H1 (cell line): ENCODE data around the gene PRSS2. TPM values are rescaled to one million over a fixed set of nuclear protein-coding genes. Genes with fewer than 3 reads are reported as not detected.

Source experiments
- CTCF ChIA-PET: fragments of 300-600 bp; sonication (Branson Sonifier 250); formaldehyde crosslinking; loops from one replicate; lab custom pipeline; 2021; ENCODE audit not compliant: partially characterized antibody; lab: Charles Lee
- POLR2A ChIA-PET: fragments of 300-600 bp; sonication (Branson Sonifier 250); formaldehyde crosslinking; loops from one replicate; lab custom pipeline; 2021; ENCODE audit warnings: inconsistent platforms; ENCODE audit not compliant: partially characterized antibody; lab: Charles Lee
- DNase-seq, 2 experiments: peaks; one replicate each; pipeline versions ENCODE4 v3.0.0 to v3.0.0-alpha.2; 2010 to 2022; ENCODE audit warnings: low spot score in 2 of 2, low read depth in 1 of 2, mixed read lengths in 1 of 2
- FAIRE-seq: peaks from 2 replicates; lab custom pipeline; 2011; peaks lifted over from hg19 to GRCh38; lab: Jason Lieb, UNC
- H2AFZ ChIP-seq: 2 replicates; pipeline ENCODE4 v1.8.1; 2012; ENCODE audit warnings: low read length, inconsistent platforms
- H2AK5ac ChIP-seq: 2 replicates; pipeline ENCODE4 v1.6.1; 2013; ENCODE audit warnings: low read depth, low read length
- H2BK120ac ChIP-seq: replicated peaks from 2 replicates; pipeline ENCODE3; 2013; ENCODE audit warnings: low read depth, low read length, inconsistent platforms
- H2BK12ac ChIP-seq: 2 replicates; pipeline ENCODE4 v1.6.1; 2013; ENCODE audit warnings: low read depth, low read length
- H2BK15ac ChIP-seq: 2 replicates; pipeline ENCODE4 v1.6.1; 2013; ENCODE audit warnings: low read length
- H2BK20ac ChIP-seq: 2 replicates; pipeline ENCODE4 v1.6.1; 2013; ENCODE audit warnings: low read length
- H2BK5ac ChIP-seq: 2 replicates; pipeline ENCODE4 v1.6.1; 2013; ENCODE audit warnings: low read depth, low read length
- H3K14ac ChIP-seq: 2 replicates; pipeline ENCODE4 v1.6.1; 2013; ENCODE audit warnings: inconsistent platforms; ENCODE audit not compliant: insufficient read length
- H3K18ac ChIP-seq: 2 replicates; pipeline ENCODE4 v1.6.1; 2013; ENCODE audit warnings: low read length; ENCODE audit errors: extremely low read depth
- H3K23ac ChIP-seq: 2 replicates; pipeline ENCODE4 v1.6.1; 2013; ENCODE audit warnings: inconsistent platforms; ENCODE audit not compliant: insufficient read length
- H3K23me2 ChIP-seq: 2 replicates; pipeline ENCODE4 v1.6.1; 2013; ENCODE audit warnings: low read depth, low read length
- H3K27ac ChIP-seq: 2 replicates; pipeline ENCODE4 v1.6.1; 2011; ENCODE audit warnings: low read depth, low read length, inconsistent platforms
- H3K27me3 ChIP-seq, 4 experiments: replicated peaks in 1 of 4; 1 replicate in 1 of 4; 2 replicates in 3 of 4; pipeline versions ENCODE4 v1.6.1 to v1.8.1; 2011 to 2013; ENCODE audit warnings: low read length in 3 of 4, mild to moderate bottlenecking in 3 of 4, inconsistent platforms in 2 of 4, mixed read lengths in 2 of 4, moderate library complexity in 1 of 4; ENCODE audit not compliant: control insufficient read depth in 3 of 4, insufficient read depth in 3 of 4; ENCODE audit errors: extremely low read depth in 1 of 4
- H3K36me3 ChIP-seq, 4 experiments: 2 replicates each; pipeline versions ENCODE4 v1.6.1 to v1.8.1; 2011 to 2013; ENCODE audit warnings: mild to moderate bottlenecking in 4 of 4, low read length in 3 of 4, moderate library complexity in 2 of 4, control low read depth in 1 of 4, inconsistent platforms in 1 of 4; ENCODE audit not compliant: insufficient read depth in 4 of 4, control insufficient read depth in 2 of 4
- H3K4ac ChIP-seq: replicated peaks from 2 replicates; pipeline ENCODE3; 2013; ENCODE audit warnings: low read length, low read depth, mixed read lengths, inconsistent platforms; ENCODE audit not compliant: insufficient read length
- H3K4me1 ChIP-seq, 4 experiments: replicated peaks in 1 of 4; 1 replicate in 1 of 4; 2 replicates in 3 of 4; pipeline versions ENCODE4 v1.6.1 to v1.8.1; 2011 to 2013; ENCODE audit warnings: low read length in 3 of 4, inconsistent platforms in 2 of 4, mixed read lengths in 1 of 4; ENCODE audit not compliant: insufficient read depth in 4 of 4, control insufficient read depth in 3 of 4
- H3K4me2 ChIP-seq, 2 experiments: 2 replicates each; pipeline versions ENCODE4 v1.6.1 to v1.8.1; 2011 to 2013; ENCODE audit warnings: low read depth in 2 of 2, low read length in 2 of 2, control low read depth in 1 of 2, inconsistent platforms in 1 of 2, mild to moderate bottlenecking in 1 of 2; ENCODE audit not compliant: insufficient read depth in 1 of 2
- H3K4me3 ChIP-seq, 4 experiments: fragments of 200-600, 300-600 bp in 1 of 4; sonication (generic), shearing (Covaris generic), sonication (Bioruptor Twin) in 1 of 4; 2 replicates each; pipeline versions ENCODE4 v1.5.1 to v1.8.1; 2011 to 2016; ENCODE audit warnings: low read length in 4 of 4, low read depth in 3 of 4, control low read depth in 2 of 4, inconsistent platforms in 2 of 4, mild to moderate bottlenecking in 2 of 4, mixed read lengths in 1 of 4, moderate library complexity in 1 of 4; ENCODE audit not compliant: insufficient read depth in 2 of 4; ENCODE audit errors: extremely low read depth in 1 of 4
- H3K56ac ChIP-seq: replicated peaks from 2 replicates; pipeline ENCODE3; 2013; ENCODE audit warnings: low read depth, mild to moderate bottlenecking, mixed read lengths, low read length, inconsistent platforms; ENCODE audit not compliant: insufficient read length
- H3K79me1 ChIP-seq: 2 replicates; pipeline ENCODE4 v1.6.1; 2013; ENCODE audit warnings: low read depth, low read length, control low read depth
- H3K79me2 ChIP-seq, 2 experiments: 2 replicates each; pipeline versions ENCODE4 v1.6.1 to v1.8.1; 2012 to 2013; ENCODE audit warnings: low read length in 2 of 2, mild to moderate bottlenecking in 2 of 2, inconsistent platforms in 1 of 2; ENCODE audit not compliant: insufficient read depth in 2 of 2, control insufficient read depth in 1 of 2
- H3K9ac ChIP-seq, 4 experiments: replicated peaks in 1 of 4; 1 replicate in 1 of 4; 2 replicates in 3 of 4; pipeline versions ENCODE4 v1.6.1 to v1.8.1; 2011 to 2013; ENCODE audit warnings: low read depth in 3 of 4, low read length in 3 of 4, control low read depth in 2 of 4, mild to moderate bottlenecking in 2 of 4, moderate library complexity in 2 of 4, inconsistent platforms in 1 of 4; ENCODE audit errors: extremely low read depth in 1 of 4
- H3K9me3 ChIP-seq, 2 experiments: 2 replicates each; pipeline versions ENCODE4 v1.6.1 to v1.8.1; 2012 to 2013; ENCODE audit warnings: mild to moderate bottlenecking in 2 of 2, moderate library complexity in 2 of 2, control low read depth in 1 of 2, inconsistent platforms in 1 of 2, low read depth in 1 of 2, low read length in 1 of 2, mixed read lengths in 1 of 2; ENCODE audit not compliant: insufficient read depth in 2 of 2
- H4K20me1 ChIP-seq, 2 experiments: replicated peaks in 1 of 2; 2 replicates each; pipeline versions ENCODE3 to v1.8.1; 2011 to 2013; ENCODE audit warnings: inconsistent platforms in 2 of 2, low read length in 2 of 2, mild to moderate bottlenecking in 1 of 2; ENCODE audit not compliant: insufficient read depth in 2 of 2, control insufficient read depth in 1 of 2
- H4K5ac ChIP-seq: 2 replicates; pipeline ENCODE4 v1.6.1; 2013; ENCODE audit warnings: low read length, low read depth, mixed read lengths, inconsistent platforms; ENCODE audit not compliant: insufficient read length
- H4K8ac ChIP-seq: 2 replicates; pipeline ENCODE4 v1.8.0; 2013; ENCODE audit warnings: mild to moderate bottlenecking, moderate library complexity, low read length, inconsistent platforms; ENCODE audit not compliant: insufficient read depth; ENCODE audit errors: extremely low read depth
- H4K91ac ChIP-seq: replicated peaks from 2 replicates; pipeline ENCODE3; 2013; ENCODE audit warnings: low read length, mixed read lengths, inconsistent platforms; ENCODE audit not compliant: insufficient read length
- ASH2L ChIP-seq: fragments of 200-600, 300-600 bp; sonication (generic); IDR thresholded peaks from one replicate; pipeline ENCODE4 v1.7.1; 2017; ENCODE audit warnings: low read length
- CBX5 ChIP-seq: fragments of 300-800, 300-1000 bp; sonication (generic); IDR thresholded peaks from 2 replicates; pipeline ENCODE4 v1.7.1; 2016; ENCODE audit warnings: antibody characterized with exemption, low read length, low read depth
- CBX8 ChIP-seq: fragments of 300-800, 300-1000 bp; sonication (generic); IDR thresholded peaks from 2 replicates; pipeline ENCODE4 v1.7.1; 2016; ENCODE audit warnings: low read depth, low read length, borderline replicate concordance
- GTF2F1 ChIP-seq: IDR thresholded peaks from 2 replicates; pipeline ENCODE4 v1.6.1; 2012; ENCODE audit warnings: low read depth, low read length, improper control_type of control experiment, borderline replicate concordance
- HDAC2 ChIP-seq, 2 experiments: fragments of 300-600 bp in 1 of 2; sonication (generic) in 1 of 2; IDR thresholded peaks; 2 replicates each; pipeline ENCODE4 v1.6.1; 2011 to 2012; ENCODE audit warnings: low read depth in 2 of 2, low read length in 2 of 2, mild to moderate bottlenecking in 2 of 2, moderate library complexity in 2 of 2, borderline replicate concordance in 1 of 2, inconsistent platforms in 1 of 2
- HDAC6 ChIP-seq: IDR thresholded peaks from one replicate; pipeline ENCODE4 v1.7.1; 2012; ENCODE audit warnings: low read depth, mild to moderate bottlenecking, inconsistent platforms, low read length, moderate library complexity
- POLR2A ChIP-seq, 2 experiments: IDR thresholded peaks; 1 replicate in 1 of 2; 2 replicates in 1 of 2; pipeline ENCODE4 v1.6.1; 2011; ENCODE audit warnings: low read depth in 2 of 2, low read length in 2 of 2, mild to moderate bottlenecking in 2 of 2; ENCODE audit errors: control extremely low read depth in 1 of 2
- POLR2AphosphoS5 ChIP-seq: IDR thresholded peaks from 2 replicates; pipeline ENCODE4 v1.6.1; 2011; ENCODE audit warnings: low read depth, low read length
- POU5F1 ChIP-seq: IDR thresholded peaks from 2 replicates; pipeline ENCODE4 v1.6.1; 2011; ENCODE audit warnings: low read depth, mild to moderate bottlenecking, low read length, moderate library complexity
- SRF ChIP-seq: IDR thresholded peaks from 2 replicates; pipeline ENCODE4 v1.6.1; 2011; ENCODE audit warnings: mild to moderate bottlenecking, low read depth, low read length, moderate library complexity
- WGBS, 2 experiments: shearing (Covaris generic) in 1 of 2; methylation state at CpG; one replicate each; pipeline versions ENCODE4 v1.1.6 to v1.1.7; 2013 to 2015; ENCODE audit warnings: low lambda C conversion rate in 2 of 2, mixed read lengths in 2 of 2, inconsistent platforms in 1 of 2, low coverage in 1 of 2, missing lambda C conversion rate in 1 of 2; ENCODE audit not compliant: insufficient replicate concordance in 2 of 2, insufficient coverage in 1 of 2, insufficient read length in 1 of 2; ENCODE audit errors: extremely low coverage in 1 of 2, missing lambda C conversion rate in 1 of 2; 5-methylcytosine and 5-hydroxymethylcytosine counted together
- long read RNA-seq, 2 experiments: library from RNA in 1 of 2; library from capped mRNA in 1 of 2; stranded (forward); transcript quantifications; one replicate each; pipeline ENCODE4 v2.0.0, GENCODE V29; 2021; ENCODE audit warnings: inconsistent platforms in 1 of 2
- polyA minus RNA-seq, 3 experiments: library from RNA; depleted of rRNA, polyadenylated mRNA; stranded (reverse); fragments of >200 nt; gene quantifications; 1 replicate in 2 of 3; 2 replicates in 1 of 3; pipeline ENCODE4 v1.2.3, GENCODE V29; 2011
- polyA plus RNA-seq, 7 experiments: library from polyadenylated mRNA; depleted of rRNA in 3 of 7; stranded (reverse) in 5 of 7; unstranded in 2 of 7; fragments of >200 nt in 5 of 7; fragments of 200-250 nt in 2 of 7; gene quantifications; 1 replicate in 5 of 7; 2 replicates in 1 of 7; 4 replicates in 1 of 7; pipeline versions ENCODE4 v1.2.1 to v1.2.3, GENCODE V29; 2011 to 2013; ENCODE audit warnings: missing spikeins in 2 of 7, mixed read lengths in 2 of 7
- total RNA-seq: library from RNA; stranded (reverse); fragmentation: NEBNext Ultra II Directional; extraction: Animal tissue kit (Norgen Biotek cat#: 25700); gene quantifications from 2 replicates; pipeline ENCODE4 v1.2.1, GENCODE V29; 2021
- TF ChIP-seq, protein P1 (sequence below): IDR thresholded peaks from 2 replicates; pipeline ENCODE4 v1.6.1; 2011; ENCODE audit warnings: low read length, improper control_type of control experiment

The PRSS2 gene
- total RNA-seq (not detected in 2 replicates), polyA plus RNA-seq (2011; rRNA removed) (not detected in 2 replicates), polyA minus RNA-seq (2011; rRNA and poly(A)+ RNA removed) (not detected in 2 replicates)
- polyA plus RNA-seq (2011; cell fraction: cytosol; rRNA removed): 0.10 TPM
- not detected for polyA plus RNA-seq (2011; cell fraction: nucleus; rRNA removed)
- polyA plus RNA-seq (2012, experiment 1 of 2): not detected in 4 replicates
- polyA plus RNA-seq (2012, experiment 2 of 2): 0.26 TPM
- polyA plus RNA-seq (2013, experiment 1 of 2): not detected
- polyA plus RNA-seq (2013, experiment 2 of 2): not detected
- not detected for polyA minus RNA-seq (2011; cell fraction: cytosol; rRNA and poly(A)+ RNA removed)
- polyA minus RNA-seq (2011; cell fraction: nucleus; rRNA and poly(A)+ RNA removed): not detected
- long read RNA-seq, experiment 1: 0 reads
- long read RNA-seq, experiment 2: 0 reads

- no peak for DNase-seq
- no peak within 1 kb of the TSS for H2AK5ac ChIP-seq
- H2BK15ac ChIP-seq: no peak within 1 kb of the TSS
- 91% methylated on average over 7 of the region's 7 CpGs; no CpG with 5 or more reads in 1 of the 2 experiments for WGBS, 2 experiments
- no peak within 1 kb of the TSS for H3K18ac ChIP-seq
- H3K14ac ChIP-seq: no peak within 1 kb of the TSS
- H3K4me2 ChIP-seq: no peak within 1 kb of the TSS
- no peak within 1 kb of the TSS for H2BK120ac ChIP-seq
- ChIA-PET CTCF (interaction anchor here (0.8 to 9.3 kb wide), 10 partner anchors 9 to 385 kb away, joined by 3 to 73 read pairs (median 4); no protein-coding TSS in a partner anchor), POLR2A (no interaction called here)
- H4K91ac ChIP-seq: no peak within 1 kb of the TSS
- H3K36me3 ChIP-seq: no peaks in the 10 kb centered on the region
- H3K79me2 ChIP-seq: no peaks in the 10 kb centered on the region
- no peaks in the 10 kb centered on the region for H3K23me2 ChIP-seq
- no peak within 1 kb of the TSS for H3K23ac ChIP-seq
- H2AFZ ChIP-seq: no peak within 1 kb of the TSS
- H3K79me1 ChIP-seq: no peaks in the 10 kb centered on the region
- H3K4me1 ChIP-seq: no peaks in the 10 kb centered on the region
- H4K5ac ChIP-seq: no peak within 1 kb of the TSS
- H3K27ac ChIP-seq: no peak within 1 kb of the TSS
- no peak within 1 kb of the TSS for H2BK12ac ChIP-seq
- no peaks in the 10 kb centered on the region for H3K9me3 ChIP-seq
- no peak within 1 kb of the TSS for H3K4me3 ChIP-seq
- H3K27me3 ChIP-seq: no peaks in the 10 kb centered on the region
- peak; percentile 48 for FAIRE-seq
- H4K20me1 ChIP-seq: no peaks in the 10 kb centered on the region
- H3K4ac ChIP-seq: no peak within 1 kb of the TSS
- no peak within 1 kb of the TSS for H3K56ac ChIP-seq
- H4K8ac ChIP-seq: no peak within 1 kb of the TSS
- H3K9ac ChIP-seq: no peak within 1 kb of the TSS
- no peak within 1 kb of the TSS for H2BK20ac ChIP-seq
- H2BK5ac ChIP-seq: no peak within 1 kb of the TSS
- TF ChIP-seq CBX5 (no peak), POLR2A (IDR thresholded peaks at IDR 0.05; ENCODE audit: control extremely low read depth in 1 of 2, low read depth in 2 of 2, low read length in 2 of 2) (no peak), GTF2F1 (no peak), POLR2AphosphoS5 (no peak), SRF (no peak), POU5F1 (no peak), HDAC6 (no peak), CBX8 (no peak), HDAC2 (IDR thresholded peaks at IDR 0.05; ENCODE audit: borderline replicate concordance in 1 of 2, low read depth in 2 of 2, low read length in 2 of 2) (no peak), ASH2L (no peak)
- TF ChIP-seq, protein P1, sequence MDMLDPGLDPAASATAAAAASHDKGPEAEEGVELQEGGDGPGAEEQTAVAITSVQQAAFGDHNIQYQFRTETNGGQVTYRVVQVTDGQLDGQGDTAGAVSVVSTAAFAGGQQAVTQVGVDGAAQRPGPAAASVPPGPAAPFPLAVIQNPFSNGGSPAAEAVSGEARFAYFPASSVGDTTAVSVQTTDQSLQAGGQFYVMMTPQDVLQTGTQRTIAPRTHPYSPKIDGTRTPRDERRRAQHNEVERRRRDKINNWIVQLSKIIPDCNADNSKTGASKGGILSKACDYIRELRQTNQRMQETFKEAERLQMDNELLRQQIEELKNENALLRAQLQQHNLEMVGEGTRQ: no peak
Measured at GRCh38 chr7:142770661-142771352, at the start of gene PRSS2. PRSS2 (plus strand) TSS chr7:142770970; CDS start chr7:142770983, 13 bp downstream.
